HG02973 (cell line): ENCODE results near the gene EPHA1.
A peak's percentile ranks its signal among the peaks of the same experiment; 100 is the strongest.

ENCODE experiments used
- ATAC-seq: cut with Tn5 transposase; IDR thresholded peaks from one replicate; pipeline ENCODE4 v1.9.1; 2021; ENCODE audit warnings: moderate library complexity; ENCODE audit not compliant: unreplicated experiment

Gene EPHA1

DNA sequence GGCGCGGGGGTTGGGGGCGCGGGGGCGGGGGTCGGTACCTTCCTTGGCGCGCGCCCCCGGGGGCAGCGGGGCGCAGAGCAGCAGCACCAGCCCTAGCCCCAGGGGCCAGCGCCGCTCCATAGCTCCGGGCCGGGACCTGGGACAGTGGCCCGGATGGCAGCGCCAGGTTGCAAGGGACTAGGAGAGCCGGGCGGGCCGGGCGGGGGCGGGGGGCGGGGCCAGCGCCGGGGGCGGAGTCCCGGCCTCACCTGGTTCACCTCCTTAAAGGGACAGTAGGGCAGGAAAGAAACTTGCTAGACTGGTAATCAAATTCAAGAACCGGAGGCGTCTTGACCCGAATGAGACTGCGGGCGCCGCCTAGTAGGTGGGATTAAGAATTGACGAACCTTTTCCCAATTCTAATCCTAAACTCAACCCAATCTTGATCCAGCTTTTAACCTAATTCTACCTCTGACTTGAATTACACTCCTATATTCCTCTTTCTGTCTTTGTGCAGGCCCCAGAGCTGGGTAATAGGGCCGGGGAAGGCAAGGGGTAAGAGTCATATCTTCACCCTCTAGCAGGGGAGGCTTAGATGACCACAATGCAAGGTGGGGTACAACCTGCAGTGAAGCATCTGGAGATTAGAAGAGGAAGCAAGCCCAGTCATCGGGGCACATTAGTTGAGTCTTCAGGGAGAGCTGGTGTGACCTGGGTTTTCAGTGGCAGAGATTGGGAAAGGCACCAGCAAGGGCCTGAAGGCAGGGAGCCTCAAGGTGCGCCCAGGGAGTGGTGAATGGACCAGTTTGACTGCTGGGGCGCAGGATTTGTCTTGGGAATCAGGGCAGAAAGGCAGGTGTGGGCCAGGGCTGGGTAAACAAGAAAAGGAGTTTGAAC, at the start of gene EPHA1:
EPHA1 (minus strand) TSS at position 171 of the 876 bp plus-strand sequence; CDS start at position 120, 51 bp downstream.
- ATAC-seq, result no peak

DNA sequence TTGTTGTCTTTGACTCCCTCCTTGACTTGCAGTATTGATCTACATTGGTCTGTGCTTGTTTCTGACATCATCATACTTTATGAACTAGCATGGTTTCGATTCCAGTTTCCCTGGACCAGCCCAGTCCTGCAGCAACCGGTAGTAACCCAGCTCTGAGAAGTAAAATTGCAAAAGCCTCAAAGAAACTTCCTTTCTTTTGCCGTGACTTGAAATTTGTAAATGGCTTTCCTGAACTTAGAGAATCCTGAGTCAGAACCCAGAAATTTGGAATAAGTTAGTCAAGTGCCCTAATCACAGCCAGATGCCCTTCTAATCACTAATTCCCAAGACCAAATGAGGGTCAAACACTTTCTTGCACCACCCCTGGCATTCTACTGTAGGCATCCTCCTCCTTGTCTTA, 49.6 kb upstream of the EPHA1 start:
- no peak for ATAC-seq

DNA sequence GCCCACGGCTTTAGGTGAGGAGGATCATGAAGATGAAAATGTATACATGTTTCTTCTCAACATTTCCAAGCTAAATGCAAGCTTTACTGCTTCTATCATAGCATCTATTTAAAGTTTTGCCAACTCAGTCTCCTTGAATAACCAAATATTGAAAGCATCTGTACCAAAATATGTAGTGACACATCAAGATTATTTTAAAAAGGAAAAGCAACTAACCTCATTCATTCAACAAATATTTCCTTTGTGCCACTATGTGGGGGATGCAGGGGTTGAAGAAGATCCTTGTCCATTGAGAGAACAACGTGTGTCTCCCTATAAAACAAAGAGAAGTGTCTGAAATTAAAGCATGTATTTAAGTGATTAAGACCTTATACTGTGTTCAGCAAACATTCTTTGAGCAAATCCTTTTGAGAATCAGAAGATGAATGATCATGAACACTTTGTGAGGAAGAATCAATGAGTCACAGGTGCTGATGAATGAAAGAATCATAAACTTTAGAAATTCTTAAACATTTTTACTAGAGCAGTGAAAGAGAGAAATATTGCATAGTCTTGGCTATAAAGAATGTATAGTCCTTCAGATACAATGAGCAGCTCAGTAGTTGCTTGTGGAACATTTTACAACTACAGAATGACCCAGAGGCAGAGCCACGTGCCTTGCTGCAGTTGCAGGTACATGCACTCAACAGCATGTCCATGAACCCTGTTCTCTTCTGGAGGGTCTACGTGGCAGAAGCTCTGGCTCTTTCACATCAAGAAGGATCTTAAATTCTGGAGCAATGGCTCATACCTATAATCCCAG, 48.5 kb upstream of the EPHA1 start:
- ATAC-seq, result no peak

DNA sequence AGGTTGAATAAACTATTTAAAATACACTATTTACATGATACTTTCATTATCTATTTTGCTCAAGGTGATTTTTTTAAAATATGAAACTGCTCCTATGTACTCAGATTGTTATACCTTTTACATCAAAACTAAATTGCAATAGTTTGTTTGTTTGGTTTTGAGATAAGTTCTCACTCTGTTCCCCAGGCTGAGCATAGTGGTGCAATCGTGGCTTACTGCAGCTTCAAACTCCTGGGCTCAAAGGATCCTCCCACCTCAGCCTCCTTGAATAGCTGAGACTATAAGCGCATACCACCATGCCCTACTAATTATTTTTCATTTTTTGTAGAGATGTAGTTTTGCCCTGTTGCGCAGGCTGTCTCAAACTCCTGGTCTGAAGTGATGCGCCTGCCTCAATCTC, 47.3 kb upstream of the EPHA1 start:
- ATAC-seq, result no peak

- no peak for ATAC-seq
These were observed 46.8 kb upstream of the EPHA1 start for GRCh38 chr7:143455491-143455890.

GRCh38 chr7:143454091-143454680, 45.5 kb upstream of the EPHA1 start:
- no peak for ATAC-seq

GRCh38 chr7:143452495-143452894, 43.8 kb upstream of the EPHA1 start:
- no peak for ATAC-seq

DNA sequence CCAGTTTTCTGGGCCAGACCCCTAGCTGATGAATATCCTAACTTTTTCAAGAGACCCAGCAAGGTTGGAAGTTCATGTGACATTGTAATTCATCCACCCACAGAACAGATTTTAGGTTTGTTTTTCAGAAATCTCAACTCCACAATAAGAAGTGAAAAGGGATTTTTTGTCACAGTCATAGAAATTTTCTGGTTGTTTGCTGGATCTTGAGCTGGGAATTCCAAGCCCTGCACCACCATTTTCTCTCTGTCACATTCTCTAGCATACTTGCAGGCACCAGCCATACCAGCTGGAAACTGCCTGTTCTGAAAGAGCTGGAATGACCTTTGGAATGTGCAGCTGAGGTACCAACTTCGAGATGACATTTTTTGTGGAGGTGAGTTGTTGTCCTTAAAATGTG, 43.1 kb upstream of the EPHA1 start:
- ATAC-seq, result no peak

GRCh38 chr7:143451122-143451521, 42.5 kb upstream of the EPHA1 start:
- no peak for ATAC-seq

GRCh38 chr7:143449793-143450192, 41.1 kb upstream of the EPHA1 start:
- ATAC-seq, result no peak

GRCh38 chr7:143448429-143448828, 39.8 kb upstream of the EPHA1 start:
- ATAC-seq, result no peak

DNA sequence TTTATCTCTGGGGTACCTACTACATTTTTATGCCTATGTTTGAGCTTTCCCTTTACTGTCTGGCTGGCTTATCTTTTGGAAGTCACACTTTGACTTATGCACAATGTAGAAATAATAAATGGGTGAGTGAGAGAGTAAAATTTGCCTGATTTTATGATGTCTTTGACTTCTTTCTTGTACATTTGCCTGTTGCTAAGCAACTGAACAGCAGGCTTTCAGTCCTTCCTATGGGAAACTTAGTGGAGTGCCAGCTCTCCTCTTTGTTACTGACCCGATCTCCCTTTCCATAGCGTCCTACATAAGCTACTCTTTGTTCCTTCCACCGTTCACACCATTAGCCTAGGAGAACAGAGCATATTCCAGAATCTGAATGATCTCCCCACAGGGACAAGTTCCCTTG, 38.8 kb upstream of the EPHA1 start:
- no peak for ATAC-seq

DNA sequence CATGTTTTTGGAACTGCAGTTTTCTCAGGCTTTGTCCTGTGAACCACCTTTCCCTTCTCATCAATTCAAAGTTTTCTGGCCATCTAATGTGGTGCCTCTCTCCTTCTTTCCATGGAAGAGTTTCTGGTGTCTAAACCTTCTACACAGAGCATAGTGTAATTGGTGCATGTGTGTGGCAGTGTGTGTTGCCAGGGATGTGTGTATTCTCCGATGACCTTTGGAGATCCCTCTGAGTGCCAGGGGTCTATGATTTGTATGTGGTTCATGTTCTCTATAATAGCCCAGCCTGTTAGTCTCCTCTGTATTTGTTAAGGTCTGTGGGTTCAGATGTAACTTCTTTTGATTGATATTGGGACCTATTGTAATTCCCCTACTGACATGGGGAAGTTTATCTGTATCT, 36.1 kb upstream of the EPHA1 start:
- no peak for ATAC-seq

GRCh38 chr7:143444063-143444782, 35.6 kb upstream of the EPHA1 start:
- no peak for ATAC-seq

GRCh38 chr7:143443153-143443552, 34.5 kb upstream of the EPHA1 start, which contains the start of gene TAS2R60:
TAS2R60 (plus strand) TSS chr7:143443453; CDS start chr7:143443453, 0 bp downstream.
- no peak for ATAC-seq

- ATAC-seq, result no peak
These were observed 31.2 kb upstream of the EPHA1 start for GRCh38 chr7:143439866-143440265.

- ATAC-seq, result no peak
These were observed 28.9 kb upstream of the EPHA1 start for GRCh38 chr7:143437578-143437977.

- peak; percentile 86 for ATAC-seq
These were observed 27.8 kb upstream of the EPHA1 start for GRCh38 chr7:143436325-143436946.

- ATAC-seq, result no peak
These were observed 26.6 kb upstream of the EPHA1 start for GRCh38 chr7:143435266-143435665.

- no peak for ATAC-seq
These were observed 26.0 kb upstream of the EPHA1 start for GRCh38 chr7:143434660-143435059.
